ENCODE results near the gene CCDC32. TPM values are rescaled to one million over a fixed set of nuclear protein-coding genes. Genes with fewer than 3 reads are reported as not detected.

Gene CCDC32
- total RNA-seq, 1 donor from 2014 or later, result 13.9 TPM

GRCh38 chr15:40511472-40512133 lies 53.2 kb downstream of the CCDC32 start:
- peak; percentile 87 for ATAC-seq

- ATAC-seq, result peak; percentile 56
These were observed 53.8 kb downstream of the CCDC32 start for GRCh38 chr15:40511093-40511471.

GRCh38 chr15:40510201-40510600 lies 54.6 kb downstream of the CCDC32 start:
- no peak for ATAC-seq

- no peak for ATAC-seq
These were observed 56.6 kb downstream of the CCDC32 start for GRCh38 chr15:40508216-40508615.

GRCh38 chr15:40506964-40507571 lies 57.8 kb downstream of the CCDC32 start:
- ATAC-seq, result peak; percentile 51

Other genes with a start within 250 kb of the CCDC32 start
- 7.1 TPM for gene INAFM2, start 241.3 kb downstream of the CCDC32 start, total RNA-seq
- 21.3 TPM for gene CCDC9B, start 224.1 kb downstream of the CCDC32 start, total RNA-seq
- gene PHGR1, start 214.0 kb downstream of the CCDC32 start, total RNA-seq, result not detected
- 0.28 TPM for gene DISP2, start 206.8 kb downstream of the CCDC32 start, total RNA-seq
- 13.8 TPM for gene KNSTRN, start 182.3 kb downstream of the CCDC32 start, total RNA-seq
- 14.7 TPM for gene IVD, start 159.2 kb downstream of the CCDC32 start, total RNA-seq
- 7.0 TPM for gene BAHD1, start 124.1 kb downstream of the CCDC32 start, total RNA-seq
- gene CHST14, start 94.1 kb downstream of the CCDC32 start, total RNA-seq, result 4.0 TPM
- 5.3 TPM for gene RPUSD2, start 4.3 kb upstream of the CCDC32 start, total RNA-seq
- 8.8 TPM for gene KNL1, start 29.2 kb upstream of the CCDC32 start, total RNA-seq
- gene RAD51, start 130.1 kb upstream of the CCDC32 start, total RNA-seq, result 8.2 TPM
- 21.2 TPM for gene RMDN3, start 190.2 kb upstream of the CCDC32 start, total RNA-seq
- 13.0 TPM for gene GCHFR, start 199.0 kb upstream of the CCDC32 start, total RNA-seq
- gene C15orf62, start 204.9 kb upstream of the CCDC32 start, total RNA-seq, result 4.0 TPM
- 18.4 TPM for gene ZFYVE19, start 242.0 kb upstream of the CCDC32 start, total RNA-seq
- gene DNAJC17, start 242.4 kb upstream of the CCDC32 start, total RNA-seq, result 20.8 TPM